Measurements from ENCODE around the gene ZNF283.

DNA sequence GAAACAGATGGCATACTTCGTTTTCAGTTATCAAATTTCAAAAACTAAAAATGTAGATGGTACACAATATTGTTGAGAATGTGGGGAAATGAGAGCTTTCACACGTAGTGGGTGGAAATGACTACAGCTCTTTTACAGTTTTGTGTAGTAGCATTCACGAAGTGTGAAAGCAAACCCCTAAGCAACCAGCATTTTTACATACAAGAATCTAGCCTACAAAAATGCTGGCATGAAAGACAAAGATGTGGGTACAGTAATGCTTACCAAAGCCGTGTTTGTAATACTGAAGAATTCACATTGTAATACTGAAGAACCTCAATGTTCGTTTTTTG is 6.3 kb upstream of the ZNF283 start:
- TF ChIP-seq, protein P1, sequence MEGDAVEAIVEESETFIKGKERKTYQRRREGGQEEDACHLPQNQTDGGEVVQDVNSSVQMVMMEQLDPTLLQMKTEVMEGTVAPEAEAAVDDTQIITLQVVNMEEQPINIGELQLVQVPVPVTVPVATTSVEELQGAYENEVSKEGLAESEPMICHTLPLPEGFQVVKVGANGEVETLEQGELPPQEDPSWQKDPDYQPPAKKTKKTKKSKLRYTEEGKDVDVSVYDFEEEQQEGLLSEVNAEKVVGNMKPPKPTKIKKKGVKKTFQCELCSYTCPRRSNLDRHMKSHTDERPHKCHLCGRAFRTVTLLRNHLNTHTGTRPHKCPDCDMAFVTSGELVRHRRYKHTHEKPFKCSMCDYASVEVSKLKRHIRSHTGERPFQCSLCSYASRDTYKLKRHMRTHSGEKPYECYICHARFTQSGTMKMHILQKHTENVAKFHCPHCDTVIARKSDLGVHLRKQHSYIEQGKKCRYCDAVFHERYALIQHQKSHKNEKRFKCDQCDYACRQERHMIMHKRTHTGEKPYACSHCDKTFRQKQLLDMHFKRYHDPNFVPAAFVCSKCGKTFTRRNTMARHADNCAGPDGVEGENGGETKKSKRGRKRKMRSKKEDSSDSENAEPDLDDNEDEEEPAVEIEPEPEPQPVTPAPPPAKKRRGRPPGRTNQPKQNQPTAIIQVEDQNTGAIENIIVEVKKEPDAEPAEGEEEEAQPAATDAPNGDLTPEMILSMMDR (IDR thresholded peaks at IDR 0.05), result no peak
- no peak for TF ChIP-seq POLR2A (IDR thresholded peaks at IDR 0.05)

Measured in body of pancreas (tissue), 4 donors.